A673 (cell line): ENCODE results near the gene GNG12.

Experiments
- EZH2 ChIP-seq: fragments of 200-600 bp; sonication (generic); IDR thresholded peaks from 2 replicates; pipeline ENCODE4 v1.6.1; 2017; ENCODE audit warnings: borderline replicate concordance, low read depth, mild to moderate bottlenecking, mixed read lengths, antibody characterized with exemption, low read length; ENCODE audit not compliant: poor library complexity, severe bottlenecking
- TF ChIP-seq, protein P1 (sequence below): fragments of 300-800, 200-600 bp; sonication (generic); conservative IDR thresholded peaks from 2 replicates; pipeline ENCODE4 v1.5.1; 2017; ENCODE audit warnings: low read depth, mild to moderate bottlenecking, antibody characterized with exemption, low read length, moderate library complexity, mixed read lengths

DNA sequence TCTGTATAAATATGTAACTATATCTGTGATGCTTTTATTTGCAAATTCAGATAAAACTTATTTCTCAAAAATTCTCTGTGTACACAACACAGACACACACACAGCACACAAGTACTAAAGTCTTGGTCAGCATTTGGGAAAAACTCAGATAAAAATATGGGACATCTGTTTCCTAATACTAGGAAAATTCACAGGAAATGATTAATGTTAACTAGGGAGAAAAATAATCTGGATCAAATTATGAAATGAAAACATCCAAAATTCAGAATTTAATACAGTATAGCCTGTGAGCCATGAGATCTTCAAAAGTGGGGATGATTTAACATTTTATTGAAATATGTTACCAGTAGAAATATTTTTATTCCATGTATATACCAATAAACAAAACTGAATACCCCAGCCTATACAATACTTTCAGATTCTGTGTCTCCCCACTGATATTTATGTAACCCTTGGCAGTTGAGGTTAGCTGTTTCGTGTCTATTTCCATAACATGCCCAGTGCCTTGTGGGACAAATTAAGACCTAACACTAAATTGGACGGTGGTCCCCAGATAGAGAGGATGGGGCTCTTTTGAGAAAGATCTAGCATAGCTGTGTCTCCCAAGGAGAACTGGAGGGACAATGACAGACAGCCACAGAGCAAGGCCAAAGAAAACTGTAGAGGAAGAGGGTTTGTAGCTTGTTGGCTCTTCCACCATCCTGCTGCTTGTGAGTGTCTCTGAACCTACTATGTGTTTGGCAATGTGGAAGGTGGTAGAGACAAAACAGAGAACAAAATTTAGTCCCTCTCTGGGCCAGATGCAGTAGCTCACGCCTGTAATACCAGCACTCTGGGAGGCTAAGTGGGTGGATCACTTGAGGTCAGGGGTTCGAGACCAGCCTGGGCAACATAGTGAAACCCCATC is 47.2 kb downstream of the GNG12 start:
- TF ChIP-seq, protein P1, sequence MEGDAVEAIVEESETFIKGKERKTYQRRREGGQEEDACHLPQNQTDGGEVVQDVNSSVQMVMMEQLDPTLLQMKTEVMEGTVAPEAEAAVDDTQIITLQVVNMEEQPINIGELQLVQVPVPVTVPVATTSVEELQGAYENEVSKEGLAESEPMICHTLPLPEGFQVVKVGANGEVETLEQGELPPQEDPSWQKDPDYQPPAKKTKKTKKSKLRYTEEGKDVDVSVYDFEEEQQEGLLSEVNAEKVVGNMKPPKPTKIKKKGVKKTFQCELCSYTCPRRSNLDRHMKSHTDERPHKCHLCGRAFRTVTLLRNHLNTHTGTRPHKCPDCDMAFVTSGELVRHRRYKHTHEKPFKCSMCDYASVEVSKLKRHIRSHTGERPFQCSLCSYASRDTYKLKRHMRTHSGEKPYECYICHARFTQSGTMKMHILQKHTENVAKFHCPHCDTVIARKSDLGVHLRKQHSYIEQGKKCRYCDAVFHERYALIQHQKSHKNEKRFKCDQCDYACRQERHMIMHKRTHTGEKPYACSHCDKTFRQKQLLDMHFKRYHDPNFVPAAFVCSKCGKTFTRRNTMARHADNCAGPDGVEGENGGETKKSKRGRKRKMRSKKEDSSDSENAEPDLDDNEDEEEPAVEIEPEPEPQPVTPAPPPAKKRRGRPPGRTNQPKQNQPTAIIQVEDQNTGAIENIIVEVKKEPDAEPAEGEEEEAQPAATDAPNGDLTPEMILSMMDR, result no peak
- TF ChIP-seq EZH2, result no peak
